Panc1 (cell line): ENCODE data around the gene RALGPS1. TPM values are rescaled to one million over a fixed set of nuclear protein-coding genes. Genes with fewer than 3 reads are reported as not detected.

Experiments
- ATAC-seq: fragments of 200-7000 bp; cut with Tn5 transposase; 2 replicates; pipeline ENCODE4 v1.9.1; 2020; ENCODE audit warnings: mild to moderate bottlenecking, moderate library complexity
- BruUV-seq: library from RNA; stranded (reverse); fragments of 400-500 nt; replicated peaks from 2 replicates; lab custom pipeline; 2021; lab: Mats Ljungman, UMichigan
- CTCF ChIA-PET: fragments of 300-600 bp; sonication (Branson Sonifier 250); formaldehyde crosslinking; loops from one replicate; lab custom pipeline; 2022; ENCODE audit warnings: antibody characterized with exemption; lab: Charles Lee
- POLR2A ChIA-PET: fragments of 300-600 bp; sonication (Branson Sonifier 250); formaldehyde crosslinking; loops from one replicate; lab custom pipeline; 2022; ENCODE audit warnings: antibody characterized with exemption; lab: Charles Lee
- DNase-seq: peaks from one replicate; pipeline ENCODE4 v3.0.0-alpha.2; 2010; ENCODE audit warnings: low read depth, low spot score
- H3K27ac ChIP-seq: 2 replicates; pipeline ENCODE4 v1.5.1; 2011; ENCODE audit warnings: mild to moderate bottlenecking, low read length, inconsistent platforms
- H3K27me3 ChIP-seq: fragments of 200-500 bp; sonication (Bioruptor generic); 2 replicates; pipeline ENCODE4 v1.6.0; 2014; ENCODE audit warnings: low read length, inconsistent platforms; ENCODE audit not compliant: control insufficient read depth, insufficient read depth
- H3K36me3 ChIP-seq: fragments of 200-500 bp; sonication (Bioruptor generic); 2 replicates; pipeline ENCODE4 v1.5.1; 2014; ENCODE audit warnings: inconsistent platforms, mild to moderate bottlenecking, low read length, moderate library complexity; ENCODE audit not compliant: control insufficient read depth, insufficient read depth
- H3K4me1 ChIP-seq: 2 replicates; pipeline ENCODE4 v1.5.1; 2011; ENCODE audit warnings: inconsistent platforms, mild to moderate bottlenecking, low read length, moderate library complexity; ENCODE audit not compliant: control insufficient read depth, insufficient read depth
- H3K4me3 ChIP-seq, 2 experiments: 2 replicates each; pipeline ENCODE4 v1.5.1; 2011 to 2012; ENCODE audit warnings: low read depth in 2 of 2, low read length in 2 of 2, mild to moderate bottlenecking in 2 of 2, inconsistent platforms in 1 of 2, moderate library complexity in 1 of 2
- H3K9me3 ChIP-seq: fragments of 200-500 bp; sonication (Bioruptor generic); 2 replicates; pipeline ENCODE4 v1.5.1; 2014; ENCODE audit warnings: low read depth, mild to moderate bottlenecking, inconsistent platforms, low read length, moderate library complexity; ENCODE audit not compliant: control insufficient read depth, insufficient read depth
- POLR2AphosphoS5 ChIP-seq: IDR thresholded peaks from 2 replicates; pipeline ENCODE4 v1.6.1; 2012; ENCODE audit warnings: mild to moderate bottlenecking, low read depth, low read length, moderate library complexity
- SIN3A ChIP-seq: IDR thresholded peaks from 2 replicates; pipeline ENCODE4 v1.6.1; 2012; ENCODE audit warnings: low read depth, mild to moderate bottlenecking, low read length, moderate library complexity, borderline replicate concordance; ENCODE audit not compliant: insufficient read depth
- TCF7L2 ChIP-seq: IDR thresholded peaks from 2 replicates; pipeline ENCODE4 v1.6.1; 2011; ENCODE audit warnings: mild to moderate bottlenecking, low read depth, low read length, inconsistent platforms
- in situ Hi-C: cut with HindIII; loops from 2 replicates; pipeline ENCODE4 v1.10.0; 2016; ENCODE audit warnings: low sequenced_read_pairs, low pct_unique_long_range_greater_than_20kb
- intact Hi-C: fragments of 100-400 bp; cut with micrococcal nuclease; formaldehyde crosslinking; loops from one replicate; pipeline ENCODE4 v1.10.0; 2022; ENCODE audit not compliant: unreplicated experiment
- total RNA-seq: library from RNA; stranded (reverse); gene quantifications from one replicate; pipeline ENCODE4 v1.2.1, GENCODE V29; 2021; ENCODE audit not compliant: unreplicated experiment
- TF ChIP-seq, protein P1 (sequence below), 2 experiments: IDR thresholded peaks; 2 replicates each; pipeline ENCODE4 v1.6.1; 2011 to 2012; ENCODE audit warnings: low read depth in 2 of 2, control low read depth in 1 of 2, low read length in 1 of 2, mild to moderate bottlenecking in 1 of 2, moderate library complexity in 1 of 2; ENCODE audit not compliant: insufficient read depth in 1 of 2
- TF ChIP-seq, protein P2 (sequence below): fragments of 450-650 bp; IDR thresholded peaks from 2 replicates; pipeline ENCODE4 v1.5.1; 2017; ENCODE audit warnings: mild to moderate bottlenecking

Gene RALGPS1
- total RNA-seq, 1 experiment from 2014 or later, result 7.2 TPM

GRCh38 chr9:127255692-127256091 is 341.1 kb downstream of the RALGPS1 start:
- no TSS peak for BruUV-seq
- no peak for DNase-seq
- ChIA-PET CTCF (no interaction called here), POLR2A (no interaction called here)
- H3K4me1 ChIP-seq, result no peaks in the 10 kb centered on the region
- no peak for ATAC-seq
- H3K27ac ChIP-seq, result no peak overlapping the region
- in situ Hi-C loops, result no loop called here
- intact Hi-C loops, result no loop called here
- H3K36me3 ChIP-seq, result no peaks in the 10 kb centered on the region
- no peaks in the 10 kb centered on the region for H3K27me3 ChIP-seq
- TF ChIP-seq, protein P1, sequence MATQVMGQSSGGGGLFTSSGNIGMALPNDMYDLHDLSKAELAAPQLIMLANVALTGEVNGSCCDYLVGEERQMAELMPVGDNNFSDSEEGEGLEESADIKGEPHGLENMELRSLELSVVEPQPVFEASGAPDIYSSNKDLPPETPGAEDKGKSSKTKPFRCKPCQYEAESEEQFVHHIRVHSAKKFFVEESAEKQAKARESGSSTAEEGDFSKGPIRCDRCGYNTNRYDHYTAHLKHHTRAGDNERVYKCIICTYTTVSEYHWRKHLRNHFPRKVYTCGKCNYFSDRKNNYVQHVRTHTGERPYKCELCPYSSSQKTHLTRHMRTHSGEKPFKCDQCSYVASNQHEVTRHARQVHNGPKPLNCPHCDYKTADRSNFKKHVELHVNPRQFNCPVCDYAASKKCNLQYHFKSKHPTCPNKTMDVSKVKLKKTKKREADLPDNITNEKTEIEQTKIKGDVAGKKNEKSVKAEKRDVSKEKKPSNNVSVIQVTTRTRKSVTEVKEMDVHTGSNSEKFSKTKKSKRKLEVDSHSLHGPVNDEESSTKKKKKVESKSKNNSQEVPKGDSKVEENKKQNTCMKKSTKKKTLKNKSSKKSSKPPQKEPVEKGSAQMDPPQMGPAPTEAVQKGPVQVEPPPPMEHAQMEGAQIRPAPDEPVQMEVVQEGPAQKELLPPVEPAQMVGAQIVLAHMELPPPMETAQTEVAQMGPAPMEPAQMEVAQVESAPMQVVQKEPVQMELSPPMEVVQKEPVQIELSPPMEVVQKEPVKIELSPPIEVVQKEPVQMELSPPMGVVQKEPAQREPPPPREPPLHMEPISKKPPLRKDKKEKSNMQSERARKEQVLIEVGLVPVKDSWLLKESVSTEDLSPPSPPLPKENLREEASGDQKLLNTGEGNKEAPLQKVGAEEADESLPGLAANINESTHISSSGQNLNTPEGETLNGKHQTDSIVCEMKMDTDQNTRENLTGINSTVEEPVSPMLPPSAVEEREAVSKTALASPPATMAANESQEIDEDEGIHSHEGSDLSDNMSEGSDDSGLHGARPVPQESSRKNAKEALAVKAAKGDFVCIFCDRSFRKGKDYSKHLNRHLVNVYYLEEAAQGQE (IDR thresholded peaks at IDR 0.05; ENCODE audit: insufficient read depth in 1 of 2, low read depth in 2 of 2, low read length in 1 of 2), result no peak
- TF ChIP-seq TCF7L2, result no peak
- TF ChIP-seq, protein P2, sequence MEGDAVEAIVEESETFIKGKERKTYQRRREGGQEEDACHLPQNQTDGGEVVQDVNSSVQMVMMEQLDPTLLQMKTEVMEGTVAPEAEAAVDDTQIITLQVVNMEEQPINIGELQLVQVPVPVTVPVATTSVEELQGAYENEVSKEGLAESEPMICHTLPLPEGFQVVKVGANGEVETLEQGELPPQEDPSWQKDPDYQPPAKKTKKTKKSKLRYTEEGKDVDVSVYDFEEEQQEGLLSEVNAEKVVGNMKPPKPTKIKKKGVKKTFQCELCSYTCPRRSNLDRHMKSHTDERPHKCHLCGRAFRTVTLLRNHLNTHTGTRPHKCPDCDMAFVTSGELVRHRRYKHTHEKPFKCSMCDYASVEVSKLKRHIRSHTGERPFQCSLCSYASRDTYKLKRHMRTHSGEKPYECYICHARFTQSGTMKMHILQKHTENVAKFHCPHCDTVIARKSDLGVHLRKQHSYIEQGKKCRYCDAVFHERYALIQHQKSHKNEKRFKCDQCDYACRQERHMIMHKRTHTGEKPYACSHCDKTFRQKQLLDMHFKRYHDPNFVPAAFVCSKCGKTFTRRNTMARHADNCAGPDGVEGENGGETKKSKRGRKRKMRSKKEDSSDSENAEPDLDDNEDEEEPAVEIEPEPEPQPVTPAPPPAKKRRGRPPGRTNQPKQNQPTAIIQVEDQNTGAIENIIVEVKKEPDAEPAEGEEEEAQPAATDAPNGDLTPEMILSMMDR, result no peak
- TF ChIP-seq POLR2AphosphoS5, result no peak
- H3K4me3 ChIP-seq, result no peak overlapping the region
- H3K9me3 ChIP-seq, result no peaks in the 10 kb centered on the region

- in situ Hi-C loops, result no loop called here
- ATAC-seq, result no peak
- intact Hi-C loops, result no loop called here
- BruUV-seq, result no TSS peak
- Histone ChIP-seq H3K27ac (no peak overlapping the region), H3K4me1 (no peaks in the 10 kb centered on the region), H3K4me3 (no peak overlapping the region), H3K9me3 (no peaks in the 10 kb centered on the region), H3K27me3 (no peaks in the 10 kb centered on the region), H3K36me3 (no peaks in the 10 kb centered on the region)
- no peak for TF ChIP-seq POLR2AphosphoS5
- TF ChIP-seq TCF7L2, result no peak
- no peak for TF ChIP-seq SIN3A
- TF ChIP-seq, protein P1 (IDR thresholded peaks at IDR 0.05; ENCODE audit: insufficient read depth in 1 of 2, low read depth in 2 of 2, low read length in 1 of 2), result no peak
- TF ChIP-seq, protein P2, result no peak
- ChIA-PET CTCF (no interaction called here), POLR2A (no interaction called here)
- DNase-seq, result no peak
Measured at GRCh38 chr9:127256324-127256723, 341.7 kb downstream of the RALGPS1 start.
